Glutamatergic neuron (in vitro differentiated cells): ENCODE measurements around the gene P2RX3. TPM values are rescaled to one million over a fixed set of nuclear protein-coding genes. Genes with fewer than 3 reads are reported as not detected.

ENCODE experiments used
- DNase-seq: peaks from one replicate; pipeline ENCODE4 v3.0.0; 2022
- H3K27ac Mint-ChIP-seq: one replicate; pipeline ENCODE4 v1.8.0; 2020; ENCODE audit warnings: mild to moderate bottlenecking, mixed read lengths, inconsistent platforms; ENCODE audit not compliant: unreplicated experiment
- H3K27me3 Mint-ChIP-seq: one replicate; pipeline ENCODE4 v1.8.0; 2020; ENCODE audit warnings: mild to moderate bottlenecking, moderate library complexity, mixed read lengths, inconsistent platforms; ENCODE audit not compliant: unreplicated experiment
- H3K36me3 Mint-ChIP-seq: one replicate; pipeline ENCODE4 v1.8.0; 2020; ENCODE audit warnings: mild to moderate bottlenecking, mixed read lengths, inconsistent platforms; ENCODE audit not compliant: unreplicated experiment
- H3K4me1 Mint-ChIP-seq: one replicate; pipeline ENCODE4 v1.8.0; 2020; ENCODE audit warnings: mild to moderate bottlenecking, low read depth, mixed read lengths, inconsistent platforms; ENCODE audit not compliant: unreplicated experiment
- H3K4me3 Mint-ChIP-seq: one replicate; pipeline ENCODE4 v1.8.0; 2020; ENCODE audit warnings: mild to moderate bottlenecking, mixed read lengths, inconsistent platforms; ENCODE audit not compliant: unreplicated experiment
- H3K9me3 Mint-ChIP-seq: one replicate; pipeline ENCODE4 v1.8.0; 2020; ENCODE audit warnings: mild to moderate bottlenecking, moderate library complexity, mixed read lengths, inconsistent platforms; ENCODE audit not compliant: unreplicated experiment
- total RNA-seq: library from RNA; stranded (reverse); fragmentation: NEBNext Ultra II Directional; extraction: Animal tissue kit (Norgen Biotek cat#: 25700); gene quantifications from one replicate; pipeline ENCODE4 v1.2.1, GENCODE V29; 2021; ENCODE audit not compliant: unreplicated experiment
- TF ChIP-seq, protein P1 (sequence below): fragments of 200-600 bp; sonication (generic); IDR thresholded peaks from one replicate; pipeline ENCODE4 v1.5.0; 2021; ENCODE audit not compliant: partially characterized antibody, unreplicated experiment

Gene P2RX3
- total RNA-seq, 1 donor from 2014 or later = 496 TPM

- no peak for DNase-seq
- TF ChIP-seq, protein P1, sequence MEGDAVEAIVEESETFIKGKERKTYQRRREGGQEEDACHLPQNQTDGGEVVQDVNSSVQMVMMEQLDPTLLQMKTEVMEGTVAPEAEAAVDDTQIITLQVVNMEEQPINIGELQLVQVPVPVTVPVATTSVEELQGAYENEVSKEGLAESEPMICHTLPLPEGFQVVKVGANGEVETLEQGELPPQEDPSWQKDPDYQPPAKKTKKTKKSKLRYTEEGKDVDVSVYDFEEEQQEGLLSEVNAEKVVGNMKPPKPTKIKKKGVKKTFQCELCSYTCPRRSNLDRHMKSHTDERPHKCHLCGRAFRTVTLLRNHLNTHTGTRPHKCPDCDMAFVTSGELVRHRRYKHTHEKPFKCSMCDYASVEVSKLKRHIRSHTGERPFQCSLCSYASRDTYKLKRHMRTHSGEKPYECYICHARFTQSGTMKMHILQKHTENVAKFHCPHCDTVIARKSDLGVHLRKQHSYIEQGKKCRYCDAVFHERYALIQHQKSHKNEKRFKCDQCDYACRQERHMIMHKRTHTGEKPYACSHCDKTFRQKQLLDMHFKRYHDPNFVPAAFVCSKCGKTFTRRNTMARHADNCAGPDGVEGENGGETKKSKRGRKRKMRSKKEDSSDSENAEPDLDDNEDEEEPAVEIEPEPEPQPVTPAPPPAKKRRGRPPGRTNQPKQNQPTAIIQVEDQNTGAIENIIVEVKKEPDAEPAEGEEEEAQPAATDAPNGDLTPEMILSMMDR = no peak
- Mint-ChIP-seq H3K27ac (no peak overlapping the region), H3K9me3 (no peaks in the 10 kb centered on the region), H3K27me3 (no peaks in the 10 kb centered on the region), H3K36me3 (no peaks in the 10 kb centered on the region), H3K4me3 (no peak overlapping the region), H3K4me1 (no peaks in the 10 kb centered on the region)
These were observed 57.9 kb downstream of the P2RX3 start for GRCh38 chr11:57395905-57396623.

GRCh38 chr11:57396744-57397143 is 58.6 kb downstream of the P2RX3 start:
- DNase-seq = no peak
- Mint-ChIP-seq H3K27me3 (no peaks in the 10 kb centered on the region), H3K4me1 (no peaks in the 10 kb centered on the region), H3K9me3 (no peaks in the 10 kb centered on the region), H3K27ac (no peak overlapping the region), H3K4me3 (no peak overlapping the region), H3K36me3 (no peaks in the 10 kb centered on the region)
- TF ChIP-seq, protein P1 = no peak

DNA sequence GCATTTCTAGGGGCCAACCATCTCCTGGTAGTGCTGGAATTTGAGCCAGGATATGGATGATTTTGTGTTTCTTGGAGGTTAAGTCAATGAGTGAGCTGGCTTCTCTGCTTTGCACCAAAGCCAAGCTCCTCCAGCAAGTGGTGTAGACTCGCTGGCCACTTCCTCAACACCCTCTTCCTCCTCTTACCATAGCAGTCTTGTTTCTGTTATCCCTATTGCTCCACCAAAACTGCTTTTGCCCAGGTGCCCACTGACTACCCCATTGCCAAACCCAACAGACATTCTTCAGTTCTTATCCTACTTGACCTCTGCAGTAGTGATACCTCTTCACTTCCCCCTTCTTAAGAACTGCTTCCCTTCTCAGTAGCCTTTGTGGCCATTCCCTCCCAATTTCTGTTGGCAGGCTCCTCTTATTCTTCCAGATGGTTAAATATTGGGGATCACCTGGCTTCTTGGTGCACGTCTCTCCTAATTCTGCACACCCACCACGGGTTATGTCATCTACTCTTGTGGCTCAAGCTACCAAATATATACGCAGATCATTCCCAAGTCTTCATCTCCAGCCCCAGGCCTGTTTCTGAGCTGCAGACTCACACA is 59.3 kb downstream of the P2RX3 start:
- no peaks in the 10 kb centered on the region for H3K27me3 Mint-ChIP-seq
- H3K9me3 Mint-ChIP-seq = peaks cover 2% of the 10 kb centered on the region
- no peaks in the 10 kb centered on the region for H3K4me1 Mint-ChIP-seq
- DNase-seq = no peak
- H3K4me3 Mint-ChIP-seq = no peak overlapping the region
- TF ChIP-seq, protein P1 = no peak
- no peaks in the 10 kb centered on the region for H3K36me3 Mint-ChIP-seq
- H3K27ac Mint-ChIP-seq = no peak overlapping the region

GRCh38 chr11:57399221-57399620 is 61.1 kb downstream of the P2RX3 start:
- no peak overlapping the region for H3K27ac Mint-ChIP-seq
- H3K4me1 Mint-ChIP-seq = no peaks in the 10 kb centered on the region
- H3K36me3 Mint-ChIP-seq = no peaks in the 10 kb centered on the region

More at GRCh38 chr11:57399221-57399620, 61.1 kb downstream of the P2RX3 start:
- H3K9me3 Mint-ChIP-seq = peaks cover 2% of the 10 kb centered on the region
- H3K4me3 Mint-ChIP-seq = no peak overlapping the region
- peaks cover 3% of the 10 kb centered on the region for H3K27me3 Mint-ChIP-seq
- no peak for DNase-seq
- TF ChIP-seq, protein P1 = no peak
